ENCODE results near the gene ANKRD11. TPM values are rescaled to one million over a fixed set of nuclear protein-coding genes. Genes with fewer than 3 reads are reported as not detected.

Gene ANKRD11
- total and polyA plus RNA-seq, 3 experiments from 2014 or later = 39.8 to 150 (median 130) TPM

- H3K4me3 ChIP-seq (ENCODE audit: low read length) = no peak overlapping the region
- no peak overlapping the region for H3K27ac ChIP-seq (ENCODE audit: low read depth, low read length)
- H3K9me3 ChIP-seq (ENCODE audit: low read length) = no peaks in the 10 kb centered on the region
- ChIA-PET POLR2A (no interaction called here), CTCF (no interaction called here)
- peaks cover 0 to 88% (median 10%) of the 10 kb centered on the region in 3 donors for H3K36me3 Mint-ChIP-seq
- no peaks in the 10 kb centered on the region for H3K27me3 Mint-ChIP-seq
- peaks cover 21% of the 10 kb centered on the region for H3K4me1 ChIP-seq (ENCODE audit: insufficient read depth, low read length)
- H3K27ac Mint-ChIP-seq = no peak overlapping the region
- H3K4me1 Mint-ChIP-seq = peaks cover 14 to 17% (median 15%) of the 10 kb centered on the region in 3 donors
- H3K27me3 ChIP-seq (ENCODE audit: insufficient read depth, low read length, poor library complexity, severe bottlenecking) = no peaks in the 10 kb centered on the region
- H3K9me3 Mint-ChIP-seq = no peaks in the 10 kb centered on the region
- H3K4me3 Mint-ChIP-seq = no peak overlapping the region
- DNase-seq = no peak
- peaks cover 34% of the 10 kb centered on the region for H3K36me3 ChIP-seq (ENCODE audit: insufficient read depth, low read length)
Observed at GRCh38 chr16:89530401-89531381, 40.3 kb upstream of the ANKRD11 start.

GRCh38 chr16:89529097-89529496, 38.7 kb upstream of the ANKRD11 start:
- Mint-ChIP-seq H3K9me3 (no peaks in the 10 kb centered on the region), H3K4me1 (peaks cover 3 to 6% (median 5%) of the 10 kb centered on the region in 3 donors), H3K27ac (no peak overlapping the region), H3K27me3 (no peaks in the 10 kb centered on the region), H3K4me3 (no peak overlapping the region), H3K36me3 (peaks cover 0 to 89% (median 6%) of the 10 kb centered on the region in 3 donors)
- H3K27me3 ChIP-seq (ENCODE audit: insufficient read depth, low read length, poor library complexity, severe bottlenecking) = no peaks in the 10 kb centered on the region
- POLR2A ChIA-PET = no interaction called here
- H3K9me3 ChIP-seq (ENCODE audit: low read length) = no peaks in the 10 kb centered on the region
- no peak overlapping the region for H3K27ac ChIP-seq (ENCODE audit: low read depth, low read length)
- peaks cover 7% of the 10 kb centered on the region for H3K4me1 ChIP-seq (ENCODE audit: insufficient read depth, low read length)
- H3K36me3 ChIP-seq (ENCODE audit: insufficient read depth, low read length) = peaks cover 43% of the 10 kb centered on the region
- H3K4me3 ChIP-seq (ENCODE audit: low read length) = no peak overlapping the region
- CTCF ChIA-PET = interaction anchor here (1.1 kb wide), 1 partner anchor 10 kb away, joined by 3 read pairs; no protein-coding TSS in a partner anchor
- no peak for DNase-seq

DNA sequence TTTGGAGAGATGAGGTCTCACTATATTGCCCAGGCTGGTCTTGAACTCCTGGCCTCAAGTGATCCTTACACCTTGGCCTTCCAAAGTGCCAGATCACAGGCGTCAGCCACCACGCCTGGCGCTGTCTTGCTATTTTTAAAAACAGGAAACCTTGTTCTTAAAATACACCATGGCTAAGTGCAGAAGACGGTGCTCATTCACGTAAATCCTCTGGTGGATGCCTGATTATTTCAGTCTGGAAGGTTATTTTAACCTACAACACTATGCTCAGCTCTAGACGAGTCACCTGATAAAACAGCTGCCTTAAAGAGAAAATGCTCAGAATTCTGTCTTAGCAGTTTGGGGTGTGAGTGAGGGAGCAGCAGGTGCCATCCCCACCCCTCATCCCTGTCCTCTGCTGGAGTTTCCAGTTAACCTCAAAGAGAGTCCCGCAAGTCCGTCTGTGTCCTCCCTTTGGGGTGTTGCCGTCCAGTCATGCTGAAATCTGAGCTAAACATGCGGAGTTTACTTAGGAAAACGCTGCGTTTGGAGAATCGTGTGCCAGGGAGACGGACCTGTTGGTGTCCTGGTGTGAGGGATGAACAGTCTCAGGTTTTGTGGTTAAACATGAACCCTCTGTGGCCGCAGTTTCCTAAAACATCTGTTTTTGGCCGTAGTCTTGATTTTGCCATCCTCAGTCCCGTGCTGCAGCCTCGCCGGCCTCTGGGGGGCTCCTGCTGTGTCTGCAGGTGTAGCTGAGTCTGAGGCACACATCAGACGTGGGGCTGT, 35.0 kb upstream of the ANKRD11 start:
- peaks cover 46% of the 10 kb centered on the region for H3K36me3 ChIP-seq (ENCODE audit: insufficient read depth, low read length)
- DNase-seq = no peak
- no peaks in the 10 kb centered on the region for H3K4me1 ChIP-seq (ENCODE audit: insufficient read depth, low read length)
- H3K9me3 Mint-ChIP-seq = no peaks in the 10 kb centered on the region
- H3K4me3 Mint-ChIP-seq = no peak overlapping the region
- no peak overlapping the region for H3K27ac ChIP-seq (ENCODE audit: low read depth, low read length)
- POLR2A ChIA-PET = no interaction called here
- no peak overlapping the region for H3K27ac Mint-ChIP-seq
- no peak overlapping the region for H3K4me3 ChIP-seq (ENCODE audit: low read length)
- H3K4me1 Mint-ChIP-seq = peaks cover 0 to 4% (median 2%) of the 10 kb centered on the region in 3 donors
- no peaks in the 10 kb centered on the region for H3K27me3 ChIP-seq (ENCODE audit: insufficient read depth, low read length, poor library complexity, severe bottlenecking)
- H3K9me3 ChIP-seq (ENCODE audit: low read length) = no peaks in the 10 kb centered on the region
- H3K36me3 Mint-ChIP-seq = peaks cover 0 to 91% (median 9%) of the 10 kb centered on the region in 3 donors
- CTCF ChIA-PET = no interaction called here
- H3K27me3 Mint-ChIP-seq = no peaks in the 10 kb centered on the region

DNA sequence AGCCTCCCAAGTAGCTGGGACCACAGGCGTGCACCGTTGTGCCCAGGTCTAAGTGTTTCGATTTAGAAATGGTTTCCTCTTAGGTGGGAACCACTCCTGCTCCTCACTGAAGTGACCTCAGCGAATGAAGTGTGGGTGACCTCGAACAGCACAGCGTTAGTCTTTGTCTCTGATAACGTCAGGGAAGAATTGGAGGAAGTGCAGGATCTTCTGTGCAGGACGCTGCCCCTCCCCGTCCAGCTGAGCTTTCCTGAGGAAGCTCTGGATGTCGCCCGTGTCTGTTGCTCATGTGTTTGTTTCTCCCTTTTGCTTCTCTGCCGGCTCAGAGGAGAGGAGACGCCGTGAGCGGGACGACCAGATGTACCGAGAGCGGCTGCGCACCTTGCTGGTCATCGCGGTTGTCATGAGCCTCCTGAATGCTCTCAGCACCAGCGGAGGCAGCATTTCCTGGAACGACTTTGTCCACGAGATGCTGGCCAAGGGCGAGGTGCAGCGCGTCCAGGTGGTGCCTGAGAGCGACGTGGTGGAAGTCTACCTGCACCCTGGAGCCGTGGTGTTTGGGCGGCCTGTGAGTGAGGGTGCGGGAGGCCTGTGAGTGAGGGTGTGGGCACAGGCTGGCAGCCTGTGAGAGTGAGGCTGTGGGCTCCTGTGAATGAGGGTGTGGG, 33.5 kb upstream of the ANKRD11 start:
- Histone ChIP-seq H3K4me3 (ENCODE audit: low read length) (no peak overlapping the region), H3K36me3 (ENCODE audit: insufficient read depth, low read length) (peaks cover 49% of the 10 kb centered on the region), H3K27me3 (ENCODE audit: insufficient read depth, low read length, poor library complexity, severe bottlenecking) (no peaks in the 10 kb centered on the region), H3K9me3 (ENCODE audit: low read length) (no peaks in the 10 kb centered on the region), H3K27ac (ENCODE audit: low read depth, low read length) (no peak overlapping the region), H3K4me1 (ENCODE audit: insufficient read depth, low read length) (no peaks in the 10 kb centered on the region)
- Mint-ChIP-seq H3K4me3 (no peak overlapping the region), H3K9me3 (no peaks in the 10 kb centered on the region), H3K27me3 (no peaks in the 10 kb centered on the region), H3K27ac (no peak overlapping the region), H3K36me3 (peaks cover 0 to 92% (median 11%) of the 10 kb centered on the region in 3 donors), H3K4me1 (peaks cover 0 to 7% (median 2%) of the 10 kb centered on the region in 3 donors)
- POLR2A ChIA-PET = no interaction called here
- CTCF ChIA-PET = no interaction called here
- no peak for DNase-seq

GRCh38 chr16:89522287-89522686, 31.9 kb upstream of the ANKRD11 start:
- H3K36me3 Mint-ChIP-seq = peaks cover 3 to 95% (median 11%) of the 10 kb centered on the region in 3 donors
- H3K27me3 Mint-ChIP-seq = no peaks in the 10 kb centered on the region
- no peak overlapping the region for H3K4me3 Mint-ChIP-seq
- no peak overlapping the region for H3K27ac Mint-ChIP-seq
- peaks cover 2 to 10% (median 5%) of the 10 kb centered on the region in 3 donors for H3K4me1 Mint-ChIP-seq
- no peak overlapping the region for H3K4me3 ChIP-seq (ENCODE audit: low read length)
- no peak overlapping the region for H3K27ac ChIP-seq (ENCODE audit: low read depth, low read length)
- no peaks in the 10 kb centered on the region for H3K4me1 ChIP-seq (ENCODE audit: insufficient read depth, low read length)
- H3K27me3 ChIP-seq (ENCODE audit: insufficient read depth, low read length, poor library complexity, severe bottlenecking) = no peaks in the 10 kb centered on the region
- DNase-seq = no peak
- POLR2A ChIA-PET = no interaction called here
- H3K9me3 Mint-ChIP-seq = no peaks in the 10 kb centered on the region
- H3K36me3 ChIP-seq (ENCODE audit: insufficient read depth, low read length) = peaks cover 56% of the 10 kb centered on the region
- CTCF ChIA-PET = no interaction called here
- no peaks in the 10 kb centered on the region for H3K9me3 ChIP-seq (ENCODE audit: low read length)

- Mint-ChIP-seq H3K27me3 (no peaks in the 10 kb centered on the region), H3K4me3 (no peak overlapping the region), H3K36me3 (peaks cover 3 to 85% (median 12%) of the 10 kb centered on the region in 3 donors), H3K27ac (peak overlapping the region in 1 of 8 donors; percentile 85), H3K9me3 (no peaks in the 10 kb centered on the region), H3K4me1 (peaks cover 2 to 10% (median 5%) of the 10 kb centered on the region in 3 donors)
- no peak for DNase-seq
- Histone ChIP-seq H3K9me3 (ENCODE audit: low read length) (no peaks in the 10 kb centered on the region), H3K27ac (ENCODE audit: low read depth, low read length) (no peak overlapping the region), H3K4me1 (ENCODE audit: insufficient read depth, low read length) (no peaks in the 10 kb centered on the region), H3K36me3 (ENCODE audit: insufficient read depth, low read length) (peaks cover 48% of the 10 kb centered on the region), H3K4me3 (ENCODE audit: low read length) (no peak overlapping the region), H3K27me3 (ENCODE audit: insufficient read depth, low read length, poor library complexity, severe bottlenecking) (no peaks in the 10 kb centered on the region)
- POLR2A ChIA-PET = no interaction called here
- CTCF ChIA-PET = no interaction called here
Observed at GRCh38 chr16:89519881-89520280, 29.5 kb upstream of the ANKRD11 start.

GRCh38 chr16:89517128-89517527, 26.8 kb upstream of the ANKRD11 start:
- peak overlapping the region in 2 of 8 donors; percentile 23 to 38 for H3K27ac Mint-ChIP-seq
- peaks cover 7 to 72% (median 10%) of the 10 kb centered on the region in 3 donors for H3K36me3 Mint-ChIP-seq
- no peak overlapping the region for H3K27ac ChIP-seq (ENCODE audit: low read depth, low read length)
- ChIA-PET POLR2A (no interaction called here), CTCF (interaction anchor here (0.7 kb wide), 1 partner anchor 229 kb away, joined by 3 read pairs; no protein-coding TSS in a partner anchor)
- no peaks in the 10 kb centered on the region for H3K9me3 Mint-ChIP-seq
- H3K27me3 Mint-ChIP-seq = no peaks in the 10 kb centered on the region
- no peak overlapping the region for H3K4me3 Mint-ChIP-seq
- H3K4me3 ChIP-seq (ENCODE audit: low read length) = no peak overlapping the region
- no peaks in the 10 kb centered on the region for H3K4me1 ChIP-seq (ENCODE audit: insufficient read depth, low read length)
- H3K9me3 ChIP-seq (ENCODE audit: low read length) = no peaks in the 10 kb centered on the region
- H3K36me3 ChIP-seq (ENCODE audit: insufficient read depth, low read length) = peaks cover 37% of the 10 kb centered on the region
- H3K27me3 ChIP-seq (ENCODE audit: insufficient read depth, low read length, poor library complexity, severe bottlenecking) = no peaks in the 10 kb centered on the region
- DNase-seq = no peak
- H3K4me1 Mint-ChIP-seq = peaks cover 3 to 10% (median 5%) of the 10 kb centered on the region in 3 donors
